GM21360 (cell line): ENCODE results near the gene DNAJC7.
"Not testable (repeated sequence)": the region's sequence is repeated elsewhere in the genome, so short reads cannot be mapped to it uniquely, and the experiment has no call there.

Source experiments
- ATAC-seq: cut with Tn5 transposase; IDR thresholded peaks from one replicate; pipeline ENCODE4 v1.9.1; 2021; ENCODE audit warnings: mild to moderate bottlenecking, moderate library complexity; ENCODE audit not compliant: unreplicated experiment

The DNAJC7 gene

DNA sequence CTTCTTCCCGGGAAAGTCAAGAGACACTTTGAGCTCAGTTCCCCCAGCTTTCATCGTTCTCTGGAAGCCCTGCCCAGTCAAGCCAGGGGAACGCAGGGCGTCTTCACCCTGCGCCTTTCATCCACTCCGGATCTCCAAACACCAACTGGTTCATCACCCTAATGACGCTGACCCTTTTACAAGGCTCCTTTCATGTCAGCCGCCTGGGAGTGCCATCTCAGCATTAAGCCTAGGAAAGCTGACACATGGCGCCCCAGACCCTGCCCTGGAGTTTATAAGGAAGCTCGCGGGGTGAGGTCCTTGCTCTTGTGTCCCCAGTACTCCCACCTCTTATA, 594 bp upstream of the DNAJC7 start:
- ATAC-seq: no peak

GRCh38 chr17:42016411-42016831, 818 bp downstream of the DNAJC7 start:
- no peak for ATAC-seq

GRCh38 chr17:42013740-42014139, 3.5 kb downstream of the DNAJC7 start:
- not testable (repeated sequence) for ATAC-seq

DNA sequence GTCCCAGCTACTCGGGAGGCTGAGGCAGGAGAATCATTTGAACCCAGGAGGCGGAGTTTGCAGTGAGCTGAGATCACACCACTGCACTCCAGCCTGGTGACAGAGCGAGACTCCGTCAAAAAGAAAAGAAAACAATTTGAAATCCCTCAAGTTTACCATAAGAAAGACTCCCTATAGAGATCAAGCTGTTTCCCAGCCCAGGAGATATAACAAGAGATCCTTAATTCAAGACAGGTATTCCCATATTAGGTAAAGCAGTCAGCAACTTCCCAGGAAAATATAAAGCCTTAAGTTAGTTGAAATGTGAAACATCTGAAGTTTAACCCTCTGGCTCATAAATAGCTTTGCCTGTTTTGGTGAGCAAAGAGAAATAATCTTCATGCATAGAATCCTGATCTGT, 4.9 kb downstream of the DNAJC7 start:
- ATAC-seq: not testable (repeated sequence)

GRCh38 chr17:42010898-42011516, 6.2 kb downstream of the DNAJC7 start:
- ATAC-seq: no peak

DNA sequence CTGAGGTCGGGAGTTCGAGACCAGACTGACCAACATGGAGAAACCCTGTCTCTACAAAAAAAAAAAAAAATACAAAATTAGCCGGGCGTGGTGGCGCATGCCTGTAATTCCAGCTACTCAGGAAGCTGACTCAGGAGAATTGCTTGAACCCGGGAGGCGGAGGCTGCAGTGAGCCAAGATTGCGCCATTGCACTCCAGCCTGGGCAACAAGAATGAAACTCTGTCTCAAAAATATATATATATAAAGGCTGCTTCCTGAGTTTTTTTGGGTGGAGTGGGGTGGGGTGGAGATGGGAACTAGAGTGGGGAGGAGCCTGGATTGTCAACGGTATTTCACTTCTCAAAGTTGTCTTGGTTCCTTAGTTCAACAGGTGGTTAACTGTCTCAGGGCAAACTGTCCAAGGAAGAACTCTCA, 7.0 kb downstream of the DNAJC7 start:
- ATAC-seq: not testable (repeated sequence)

- no peak for ATAC-seq
Measured at GRCh38 chr17:42009170-42009569, 8.1 kb downstream of the DNAJC7 start.

- ATAC-seq: no peak
Measured at GRCh38 chr17:42005166-42005565, 12.1 kb downstream of the DNAJC7 start.

- no peak for ATAC-seq
Measured at GRCh38 chr17:42002792-42003301, 14.4 kb downstream of the DNAJC7 start.

GRCh38 chr17:42002175-42002791, 15.0 kb downstream of the DNAJC7 start:
- ATAC-seq: no peak

- ATAC-seq: no peak
Measured at GRCh38 chr17:42001729-42002128, 15.5 kb downstream of the DNAJC7 start.

DNA sequence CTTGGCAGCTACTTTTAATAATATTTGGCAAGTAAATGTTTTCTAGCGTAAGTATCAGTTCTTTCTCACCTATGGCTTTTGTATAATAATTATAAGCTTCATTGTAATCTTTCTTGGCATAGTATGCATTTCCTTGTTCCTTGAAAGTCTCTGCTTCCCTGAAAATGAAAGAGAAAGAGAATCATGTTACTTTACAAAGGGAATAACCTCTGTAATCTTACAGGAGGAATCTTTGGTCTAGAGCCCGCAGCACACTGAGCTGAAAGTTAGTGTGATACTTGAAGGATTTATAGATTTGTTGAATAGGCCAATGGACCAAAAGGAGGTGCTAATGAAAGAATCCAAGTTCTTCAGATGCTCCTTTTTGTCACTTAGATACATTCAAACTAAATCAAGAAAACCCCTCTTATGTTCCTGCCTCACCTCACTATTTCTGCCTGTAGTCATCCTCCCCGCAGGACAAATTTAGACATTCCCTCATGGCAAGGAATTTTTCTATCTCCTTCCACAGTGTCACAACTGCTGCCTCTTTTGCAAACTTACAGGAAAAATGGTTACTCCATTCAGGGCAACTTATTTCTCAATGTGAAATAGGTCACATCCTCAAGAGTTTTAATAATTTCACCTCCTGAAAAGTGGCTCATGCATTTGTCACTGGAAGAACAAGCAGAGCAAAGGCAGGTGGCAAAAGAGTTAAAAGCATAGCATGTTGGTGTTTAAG, 16.7 kb downstream of the DNAJC7 start:
- no peak for ATAC-seq

GRCh38 chr17:41998497-41998896, 18.7 kb downstream of the DNAJC7 start:
- ATAC-seq: no peak

- ATAC-seq: no peak
Measured at GRCh38 chr17:41996855-41997164, 20.4 kb downstream of the DNAJC7 start.

DNA sequence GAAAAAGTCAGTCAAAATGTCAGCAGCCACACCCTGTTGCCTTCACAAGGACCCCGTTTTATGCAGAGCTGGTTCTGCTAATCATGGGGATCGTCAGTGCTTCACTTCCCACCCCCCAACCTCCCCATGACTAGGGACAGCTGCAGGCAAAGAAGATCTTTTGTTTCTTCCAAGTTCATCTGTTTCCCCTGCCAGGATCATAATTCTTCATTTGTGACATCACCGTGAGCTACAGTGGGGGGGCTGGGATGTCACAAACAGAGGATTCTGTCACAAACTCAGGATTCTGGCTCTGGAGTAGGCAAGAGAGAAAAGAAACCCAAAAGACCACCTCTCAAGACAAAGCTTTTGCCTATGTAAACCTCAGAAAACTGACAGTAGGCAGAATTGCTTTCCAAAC, 24.7 kb downstream of the DNAJC7 start:
- no peak for ATAC-seq

DNA sequence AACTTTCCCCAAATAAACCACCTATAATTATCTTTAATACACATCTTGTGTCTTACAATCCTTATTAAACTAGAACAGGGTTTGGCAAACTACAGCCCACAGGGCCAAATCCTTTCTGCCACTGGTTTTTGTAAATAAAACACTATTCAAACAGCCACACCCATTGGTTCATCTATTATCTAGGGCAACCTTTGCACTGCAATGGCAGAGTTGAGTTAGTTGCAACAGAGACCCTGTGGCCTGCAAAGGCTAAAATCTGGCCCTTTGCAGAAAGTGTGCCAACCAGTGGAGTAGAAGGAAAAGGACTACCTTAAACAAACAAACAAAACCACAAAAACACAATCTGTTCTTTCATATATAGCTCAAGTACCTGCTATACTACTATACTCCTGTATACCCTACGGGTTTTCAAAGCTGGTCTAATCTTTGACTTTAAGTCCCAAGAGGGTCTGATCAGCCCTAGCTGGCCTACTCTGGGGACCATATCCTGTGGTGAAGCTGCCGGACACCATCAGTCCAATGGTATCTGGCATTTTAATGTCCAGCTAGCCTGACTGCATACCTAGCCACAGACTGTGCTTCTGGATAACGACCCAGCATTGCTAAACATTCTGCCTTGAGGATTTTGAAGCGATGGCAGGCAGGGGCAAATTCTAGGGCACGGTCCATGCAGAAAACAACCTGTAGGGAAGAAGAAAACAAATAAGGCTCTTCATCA, 27.4 kb downstream of the DNAJC7 start:
- ATAC-seq: no peak

GRCh38 chr17:41988418-41988817, 28.8 kb downstream of the DNAJC7 start:
- ATAC-seq: no peak

GRCh38 chr17:41987642-41988041, 29.6 kb downstream of the DNAJC7 start:
- no peak for ATAC-seq

DNA sequence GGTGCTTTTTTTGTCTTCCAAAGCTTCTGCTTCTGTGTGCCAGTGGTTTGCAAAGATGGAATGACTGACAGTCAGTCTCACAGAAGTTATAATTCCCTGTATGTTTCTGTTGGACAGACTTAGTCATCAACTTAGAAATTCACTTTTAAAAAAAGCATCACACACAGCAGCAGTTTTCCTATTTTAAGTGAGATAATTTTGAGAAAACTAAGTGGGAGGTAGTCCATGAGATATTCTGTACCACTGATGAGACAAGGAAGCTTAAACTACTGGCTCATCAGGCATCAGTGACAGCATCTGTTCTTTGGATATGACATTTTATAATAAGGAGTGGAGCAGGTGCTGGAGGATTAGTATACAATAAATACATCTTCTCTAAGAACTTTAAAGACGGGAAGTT, 30.6 kb downstream of the DNAJC7 start:
- no peak for ATAC-seq

GRCh38 chr17:41985919-41986318, 31.3 kb downstream of the DNAJC7 start:
- ATAC-seq: no peak

GRCh38 chr17:41984454-41984853, 32.8 kb downstream of the DNAJC7 start:
- ATAC-seq: no peak
